ENCODE measurements around the gene UBE2G2. TPM values are rescaled to one million over a fixed set of nuclear protein-coding genes. Genes with fewer than 3 reads are reported as not detected.
A peak's percentile ranks its signal among the peaks of the same experiment; 100 is the strongest.

The UBE2G2 gene
- total RNA-seq (2022) (91.3 and 103 TPM in 2 replicates), Bru-seq, nascent RNA (percentile 91 among the genes with signal in this experiment), BruChase-seq, experiment 1, labeled RNA remaining after a 2-hour chase (percentile 95 among the genes with signal in this experiment), BruChase-seq, experiment 2, labeled RNA remaining after a 6-hour chase (percentile 95 among the genes with signal in this experiment)
- long read RNA-seq, full-length matches to known transcripts = 77 of 120 reads
- long read RNA-seq, partial matches to known transcripts = 3 of 120 reads
- long read RNA-seq, other reads (novel, unspliced or antisense) = 40 of 120 reads

- peak; percentile 82 to 91 for DNase-seq
- peaks cover 87% of the 10 kb centered on the region for H3K36me3 Mint-ChIP-seq (ENCODE audit: insufficient read depth, unreplicated experiment)
- peak within 1 kb of the TSS; percentile 72 for H3K4me3 ChIP-seq (ENCODE audit: low read depth, low read length)
- ChIA-PET POLR2A (interaction anchor here (1.0 to 4.5 kb wide), 4 partner anchors 16 to 463 kb away, joined by 3 to 24 read pairs (median 9); partner anchors contain the start of genes CFAP410, PTTG1IP and SUMO3), CTCF (interaction anchor here (0.5 to 1.6 kb wide), 10 partner anchors 9 to 1331 kb away, joined by 3 to 13 read pairs (median 3); partner anchors contain the start of gene PTTG1IP)
- no peaks in the 10 kb centered on the region for H3K9me3 Mint-ChIP-seq (ENCODE audit: unreplicated experiment)
- H3K4me3 Mint-ChIP-seq (ENCODE audit: unreplicated experiment) = peak within 1 kb of the TSS; percentile 84
- intact Hi-C loops (cut with micrococcal nuclease; ENCODE audit: unreplicated experiment) = no loop called here
- peak within 1 kb of the TSS; percentile 77 for H3K27ac Mint-ChIP-seq (ENCODE audit: unreplicated experiment)
- H3K36me3 ChIP-seq (ENCODE audit: control insufficient read depth, insufficient read depth, low read length) = peaks cover 1% of the 10 kb centered on the region; the same call in 1 of the 2 replicates
- H3K4me1 Mint-ChIP-seq (ENCODE audit: low read depth, unreplicated experiment) = peaks cover 14% of the 10 kb centered on the region
- TSS peak; percentile 56 for BruUV-seq (replicated peaks)
- peaks cover 22% of the 10 kb centered on the region for H3K4me1 ChIP-seq
- H3K27me3 ChIP-seq (replicated peaks; ENCODE audit: control insufficient read depth, insufficient read depth, low read length) = no peaks in the 10 kb centered on the region
- TF ChIP-seq CTCF (IDR thresholded peaks at IDR 0.05; ENCODE audit: insufficient read depth in 1 of 2, low read depth in 1 of 2, low read length in 1 of 2, severe bottlenecking in 1 of 2, unreplicated experiment in 1 of 2) = no peak
- H3K9me3 ChIP-seq = no peaks in the 10 kb centered on the region
- no peaks in the 10 kb centered on the region for H3K27me3 Mint-ChIP-seq (ENCODE audit: insufficient read depth, unreplicated experiment)
These were observed at the start of gene UBE2G2 for GRCh38 chr21:44801468-44802395. UBE2G2 (minus strand) TSS chr21:44801820; CDS start chr21:44801748, 72 bp downstream.

- H3K9me3 ChIP-seq = no peaks in the 10 kb centered on the region
- H3K36me3 ChIP-seq (ENCODE audit: control insufficient read depth, insufficient read depth, low read length) = no peaks in the 10 kb centered on the region; the same call in 1 of the 2 replicates
- no peak for TF ChIP-seq CTCF (IDR thresholded peaks at IDR 0.05; ENCODE audit: insufficient read depth in 1 of 2, low read depth in 1 of 2, low read length in 1 of 2, severe bottlenecking in 1 of 2, unreplicated experiment in 1 of 2)
- H3K4me3 Mint-ChIP-seq (ENCODE audit: unreplicated experiment) = no peak overlapping the region
- intact Hi-C loops (cut with micrococcal nuclease; ENCODE audit: unreplicated experiment) = no loop called here
- H3K4me3 ChIP-seq (ENCODE audit: low read depth, low read length) = no peak overlapping the region
- H3K9me3 Mint-ChIP-seq (ENCODE audit: unreplicated experiment) = no peaks in the 10 kb centered on the region
- no peaks in the 10 kb centered on the region for H3K27me3 ChIP-seq (replicated peaks; ENCODE audit: control insufficient read depth, insufficient read depth, low read length)
- peak in 1 of 2 experiments; percentile 14 for DNase-seq
- H3K27me3 Mint-ChIP-seq (ENCODE audit: insufficient read depth, unreplicated experiment) = no peaks in the 10 kb centered on the region
- no peak overlapping the region for H3K27ac Mint-ChIP-seq (ENCODE audit: unreplicated experiment)
- peaks cover 26% of the 10 kb centered on the region for H3K4me1 ChIP-seq
- no peaks in the 10 kb centered on the region for H3K4me1 Mint-ChIP-seq (ENCODE audit: low read depth, unreplicated experiment)
- ChIA-PET POLR2A (no interaction called here), CTCF (no interaction called here)
- BruUV-seq (replicated peaks) = no TSS peak
- peaks cover 94% of the 10 kb centered on the region for H3K36me3 Mint-ChIP-seq (ENCODE audit: insufficient read depth, unreplicated experiment)
These were observed 49.5 kb upstream of the UBE2G2 start for GRCh38 chr21:44850905-44851657.
